NCI-H2227 (cell line): ENCODE measurements around the gene RAI1.

ENCODE experiments used
- DNase-seq: peaks from one replicate; lab custom pipeline; 2025; ENCODE audit not compliant: unreplicated experiment; lab: John Stamatoyannopoulos, UW

RAI1 gene

DNA sequence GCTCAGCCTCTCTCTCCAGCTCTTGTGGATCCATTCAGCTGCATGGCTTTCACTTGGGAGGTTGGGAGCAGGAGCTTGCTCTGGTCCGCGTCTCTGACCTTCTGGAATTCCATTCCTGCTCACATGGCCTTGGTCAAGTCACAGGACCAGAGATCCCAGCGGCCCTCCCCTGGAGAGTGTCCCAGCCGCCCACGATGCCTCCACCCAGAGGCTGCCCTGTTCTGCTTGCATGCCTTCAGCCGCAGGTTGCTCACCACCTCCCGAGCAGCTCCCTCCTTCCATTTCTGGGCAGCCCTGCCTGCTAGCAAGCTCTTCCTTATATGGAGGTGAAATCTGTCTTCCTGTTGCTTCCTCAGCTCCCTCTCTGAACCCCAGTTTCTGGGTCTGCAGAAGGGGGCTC, 32.6 kb downstream of the RAI1 start:
- DNase-seq = no peak

DNA sequence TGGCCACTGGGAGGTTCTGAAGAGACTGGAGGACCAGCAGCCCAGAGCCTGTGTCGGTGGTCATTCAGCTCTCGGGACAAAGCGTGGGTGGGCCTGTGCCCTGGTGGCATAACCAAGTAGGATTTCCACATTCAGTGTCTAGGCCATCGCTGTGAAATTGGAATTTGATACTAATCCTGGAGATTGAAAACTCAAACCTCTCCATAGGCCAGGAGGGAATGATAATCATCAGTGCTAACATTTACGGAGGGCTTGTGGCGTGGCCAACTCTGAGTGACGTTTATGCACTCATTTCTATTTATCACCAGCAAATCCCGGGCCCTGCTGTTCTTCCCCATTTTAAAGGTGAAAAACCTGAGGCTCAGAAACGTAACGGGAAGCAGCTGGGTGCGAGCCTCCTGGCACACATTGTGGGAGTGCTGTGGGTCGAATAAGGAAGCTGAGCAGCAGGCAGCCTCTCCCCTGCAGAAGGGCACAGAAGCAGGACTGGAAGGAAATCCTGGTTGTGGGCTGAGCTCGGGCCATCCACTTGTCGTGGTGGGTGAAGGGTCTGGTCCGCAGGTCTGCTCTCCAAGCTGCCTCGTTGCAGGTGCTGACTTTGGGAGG, 33.1 kb downstream of the RAI1 start:
- DNase-seq = no peak

DNA sequence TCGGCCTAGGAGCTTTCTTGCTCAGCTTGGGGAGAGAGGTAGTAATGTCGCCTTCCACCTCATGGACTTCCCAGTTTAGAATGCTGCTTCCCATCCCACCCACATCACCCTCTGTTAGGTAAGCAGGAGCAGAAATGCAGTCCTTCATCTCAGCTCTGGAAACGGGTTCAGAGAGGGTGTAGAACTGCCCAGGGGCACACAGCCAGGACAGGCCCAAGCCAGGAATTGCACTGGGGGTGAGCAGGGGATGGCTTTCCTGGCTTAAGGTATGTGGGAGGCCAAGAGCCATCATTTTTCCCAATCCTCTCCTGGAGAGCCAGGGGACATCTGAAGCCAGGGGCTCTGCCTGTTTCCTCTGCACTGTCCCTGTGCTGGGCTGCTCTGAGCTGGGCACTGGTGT, 33.6 kb downstream of the RAI1 start:
- no peak for DNase-seq

DNA sequence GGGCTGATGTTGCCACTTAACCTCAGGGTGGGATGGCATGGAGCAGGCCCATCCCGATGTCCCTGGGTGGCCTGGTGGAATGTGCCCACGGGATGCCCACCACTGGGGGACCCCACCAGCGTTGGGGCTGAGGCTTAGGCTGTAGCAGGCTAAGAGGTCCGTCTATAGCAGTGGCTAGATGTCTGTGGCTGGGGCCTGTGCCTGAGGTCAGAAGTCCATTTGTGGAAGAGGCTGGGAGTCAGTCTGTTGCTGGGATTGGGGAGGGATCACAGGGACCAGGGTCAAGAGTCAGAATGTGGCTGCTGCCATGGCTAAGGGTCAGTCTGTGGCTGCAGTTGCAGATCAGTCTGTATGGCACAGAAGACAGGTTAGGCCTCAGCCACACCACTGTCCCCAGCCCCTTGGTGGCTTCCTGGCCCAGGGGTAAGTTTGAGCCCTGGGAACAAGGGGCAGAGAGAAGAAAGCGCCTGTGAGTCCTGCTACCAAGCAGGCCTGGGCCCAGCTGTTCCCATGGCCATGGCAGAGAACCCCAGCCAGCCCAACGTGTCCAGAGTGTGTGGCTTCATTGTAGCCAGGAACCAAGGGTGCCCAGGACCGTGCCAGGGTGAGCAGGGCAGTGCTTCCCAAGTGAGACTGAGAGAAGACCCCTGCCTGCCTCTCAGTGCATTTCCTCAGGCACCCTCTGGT, 35.7 kb downstream of the RAI1 start:
- no peak for DNase-seq

DNA sequence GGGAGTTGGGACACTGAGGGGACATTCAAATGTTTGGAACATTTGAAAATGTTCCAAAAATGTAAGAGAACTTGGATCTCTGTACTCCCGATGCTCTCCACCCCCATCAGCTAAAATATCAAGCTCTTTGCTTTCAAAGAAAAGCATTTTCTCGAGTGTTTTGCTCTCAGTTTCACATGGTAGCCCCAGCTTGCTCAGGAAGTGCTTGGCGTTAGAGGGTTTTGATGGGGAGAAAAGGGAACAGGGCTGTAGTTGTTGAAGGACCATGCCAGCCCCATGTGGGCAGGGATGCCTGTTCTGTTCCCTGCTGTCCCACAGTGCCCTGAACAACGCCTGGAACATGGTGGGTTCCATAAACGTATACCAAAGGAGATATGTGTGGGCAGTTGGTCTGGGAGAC, 37.0 kb downstream of the RAI1 start:
- no peak for DNase-seq

DNA sequence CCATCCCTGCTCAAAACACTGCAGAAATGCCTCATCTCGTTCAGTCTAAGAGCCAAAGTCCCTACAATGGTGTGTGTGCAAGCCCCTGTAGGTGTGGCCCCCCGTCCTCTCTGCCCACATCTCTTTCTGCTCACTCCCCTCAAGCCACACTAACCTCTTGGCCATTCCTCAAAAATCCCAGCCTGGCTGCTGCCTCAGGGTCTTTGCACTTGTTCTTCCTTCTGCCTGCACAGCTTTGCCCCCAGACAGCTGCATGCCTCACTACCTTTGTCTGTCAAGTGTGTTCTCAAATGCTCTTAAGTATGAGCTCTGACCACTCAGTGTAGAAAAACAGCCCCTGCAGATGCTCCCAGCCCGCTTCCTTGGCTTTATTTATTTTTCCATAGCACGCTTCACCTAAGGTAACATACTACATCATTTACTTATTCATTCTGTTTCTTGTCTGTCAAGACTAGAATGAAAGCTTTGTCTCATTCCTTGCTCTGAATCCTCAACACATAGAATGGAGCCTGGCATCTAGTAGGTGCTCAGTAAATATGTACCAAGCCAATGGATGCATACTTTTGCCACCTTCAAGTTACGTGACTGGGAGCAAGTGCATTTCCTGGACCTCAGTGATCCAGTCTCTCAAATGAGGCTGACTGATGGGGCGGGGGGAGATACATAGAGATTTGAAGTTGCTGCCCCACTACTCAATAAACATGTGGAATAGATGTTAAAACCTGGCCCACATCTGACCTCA, 38.1 kb downstream of the RAI1 start:
- no peak for DNase-seq

DNA sequence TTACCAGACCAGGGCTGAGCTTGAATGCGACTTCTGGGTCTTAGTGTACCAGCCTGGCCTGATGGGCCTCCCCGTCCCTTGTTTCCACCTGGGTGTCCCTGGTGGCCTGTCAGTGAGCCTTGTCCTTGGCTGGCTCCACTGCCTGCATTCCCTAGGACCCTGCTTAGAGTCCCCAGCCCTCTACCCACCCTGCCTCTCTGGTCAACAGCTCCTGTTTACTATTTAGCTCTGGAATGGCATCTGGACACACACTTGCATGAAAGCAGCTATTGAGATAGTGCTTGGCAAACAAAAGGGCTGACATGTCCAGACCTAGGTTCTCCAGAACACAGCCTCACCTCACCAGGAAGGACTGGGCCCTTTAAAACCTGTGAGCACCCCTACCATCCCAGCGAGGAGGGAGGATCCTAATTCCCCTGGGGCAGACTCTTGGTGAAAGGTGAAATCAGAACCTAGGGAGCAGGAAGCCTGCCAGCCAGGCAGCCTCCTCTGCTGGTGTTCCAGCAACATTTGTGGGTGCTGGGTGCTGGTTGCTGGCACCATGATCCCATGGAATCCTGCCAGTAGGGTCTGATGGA, 38.8 kb downstream of the RAI1 start:
- no peak for DNase-seq

DNA sequence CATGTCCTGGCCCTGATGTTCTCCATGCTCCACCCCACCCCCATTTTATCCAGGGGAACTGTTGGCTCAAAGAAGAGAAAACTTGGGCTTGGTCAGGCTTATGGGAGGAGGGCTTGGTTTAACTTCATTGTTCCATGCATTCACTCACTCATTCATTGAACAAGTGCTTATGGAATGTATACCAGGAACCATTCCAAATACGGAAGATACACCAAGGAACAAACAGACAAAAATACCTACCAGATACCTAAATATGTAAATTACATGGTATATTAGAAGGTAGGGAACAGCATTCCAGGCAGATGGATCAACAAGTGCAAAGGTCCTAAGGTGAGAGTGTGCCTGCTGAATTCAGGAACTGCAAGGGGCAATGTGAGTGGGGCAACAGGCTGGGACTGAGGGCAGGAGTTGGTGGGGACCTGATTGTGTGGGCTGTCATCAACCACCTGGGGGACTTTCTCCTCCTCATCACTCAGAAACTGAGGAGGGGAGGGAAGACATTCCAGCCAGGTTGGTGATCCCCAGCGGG, 39.9 kb downstream of the RAI1 start:
- DNase-seq = no peak

DNA sequence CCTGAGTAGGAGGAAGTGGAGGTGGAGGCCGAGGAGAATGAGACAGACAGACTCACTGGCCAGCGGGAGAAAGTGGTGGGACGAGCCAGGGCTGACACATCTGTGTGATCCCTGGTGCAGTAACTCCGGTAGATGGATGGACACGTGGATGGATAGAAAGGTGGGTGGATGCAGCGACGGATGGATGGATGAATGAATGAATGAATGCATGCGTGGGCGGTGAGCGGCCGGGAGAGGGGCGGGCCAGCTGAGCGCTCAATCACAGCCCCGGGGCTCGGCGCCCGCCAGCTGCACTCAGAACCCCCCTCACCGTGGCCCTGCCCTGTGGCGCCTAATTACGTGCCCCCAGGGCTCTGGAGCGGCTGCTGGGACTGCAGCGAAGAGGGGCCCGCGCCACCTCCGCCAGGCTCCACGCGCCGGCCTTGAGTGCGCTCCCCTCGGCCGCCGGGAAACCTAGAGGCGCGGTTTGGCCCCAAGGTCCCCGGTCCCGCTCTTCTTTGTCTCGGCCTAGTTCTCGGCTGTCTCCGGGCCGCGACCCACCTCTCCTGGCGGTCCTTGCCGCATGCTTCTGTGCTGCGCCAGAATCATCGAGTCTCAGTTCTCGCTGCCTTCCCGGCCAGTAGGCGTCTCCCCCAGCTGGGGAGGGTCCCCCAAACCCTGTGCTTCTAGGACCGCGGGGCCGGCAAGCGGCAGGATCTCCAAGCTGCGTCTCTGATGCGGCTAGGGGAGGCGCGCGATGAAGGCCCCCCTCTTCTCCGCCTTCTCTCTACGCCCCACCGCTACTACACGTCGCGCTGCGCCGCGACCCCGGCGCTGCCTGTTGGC, 41.0 kb downstream of the RAI1 start:
- DNase-seq = no peak

DNA sequence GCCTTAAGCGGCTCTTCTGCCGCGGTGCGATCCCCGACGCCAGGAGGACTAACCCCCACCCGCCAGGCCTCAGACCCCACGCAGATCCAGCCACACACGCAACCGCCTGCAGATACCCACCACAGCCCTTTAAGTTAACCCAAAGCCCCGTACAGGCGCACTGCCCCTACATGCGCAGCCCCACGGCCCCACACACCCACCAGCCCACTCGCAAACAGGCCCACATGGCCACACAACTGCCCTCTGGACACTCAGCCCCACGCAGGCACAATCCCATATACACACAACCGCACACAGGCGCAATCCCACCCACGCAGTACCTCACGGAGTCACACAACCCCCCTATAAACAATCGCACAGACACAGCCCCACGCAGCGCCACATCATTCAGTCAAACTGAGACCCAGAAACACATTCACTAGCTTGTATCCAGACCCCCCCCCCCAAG, 41.7 kb downstream of the RAI1 start:
- DNase-seq = no peak

DNA sequence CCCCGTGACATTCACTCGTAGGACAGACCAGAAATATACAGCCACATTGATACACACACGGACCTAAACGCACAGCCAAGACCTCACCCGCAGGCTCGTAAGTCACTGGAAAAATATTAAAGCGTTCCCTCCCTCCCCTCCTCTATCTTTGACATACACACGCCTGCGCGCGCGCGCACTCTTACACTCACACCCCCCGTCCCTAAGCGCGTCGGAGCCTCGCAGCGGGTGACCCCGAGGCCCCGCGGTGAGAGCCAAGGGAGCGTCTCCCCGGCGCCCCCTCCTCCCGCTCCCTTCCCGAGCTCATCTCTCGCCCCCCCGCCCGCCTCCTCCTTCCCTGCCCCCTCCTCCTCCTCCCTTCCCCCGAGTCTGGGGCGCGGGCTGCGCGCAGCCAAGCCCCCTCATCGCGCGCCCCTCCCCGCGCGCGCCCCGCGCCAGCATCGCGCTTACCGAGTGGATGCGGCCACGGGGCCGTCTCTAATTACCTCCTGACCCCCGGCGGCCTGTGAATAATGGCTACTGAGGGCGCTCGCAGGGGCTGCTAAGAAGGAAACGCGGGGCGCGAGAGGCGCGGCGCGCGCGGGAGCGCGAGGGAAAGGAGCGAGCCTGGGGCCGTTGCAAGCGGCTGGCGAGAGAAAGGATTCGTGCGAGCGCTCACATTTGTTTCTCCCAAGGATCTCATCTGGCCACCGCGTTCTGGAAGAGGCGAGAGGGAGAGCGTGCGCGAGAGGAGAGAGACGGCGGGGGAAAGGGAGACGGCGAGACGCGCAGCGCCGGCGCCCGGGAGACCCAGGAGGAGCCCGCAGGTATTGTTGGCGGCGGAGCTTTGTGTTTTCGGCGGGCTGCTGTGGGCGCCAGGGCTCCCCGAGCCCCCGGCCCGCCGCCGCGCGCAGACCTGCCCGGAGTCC, 42.4 kb downstream of the RAI1 start:
- DNase-seq = peak; percentile 79

DNA sequence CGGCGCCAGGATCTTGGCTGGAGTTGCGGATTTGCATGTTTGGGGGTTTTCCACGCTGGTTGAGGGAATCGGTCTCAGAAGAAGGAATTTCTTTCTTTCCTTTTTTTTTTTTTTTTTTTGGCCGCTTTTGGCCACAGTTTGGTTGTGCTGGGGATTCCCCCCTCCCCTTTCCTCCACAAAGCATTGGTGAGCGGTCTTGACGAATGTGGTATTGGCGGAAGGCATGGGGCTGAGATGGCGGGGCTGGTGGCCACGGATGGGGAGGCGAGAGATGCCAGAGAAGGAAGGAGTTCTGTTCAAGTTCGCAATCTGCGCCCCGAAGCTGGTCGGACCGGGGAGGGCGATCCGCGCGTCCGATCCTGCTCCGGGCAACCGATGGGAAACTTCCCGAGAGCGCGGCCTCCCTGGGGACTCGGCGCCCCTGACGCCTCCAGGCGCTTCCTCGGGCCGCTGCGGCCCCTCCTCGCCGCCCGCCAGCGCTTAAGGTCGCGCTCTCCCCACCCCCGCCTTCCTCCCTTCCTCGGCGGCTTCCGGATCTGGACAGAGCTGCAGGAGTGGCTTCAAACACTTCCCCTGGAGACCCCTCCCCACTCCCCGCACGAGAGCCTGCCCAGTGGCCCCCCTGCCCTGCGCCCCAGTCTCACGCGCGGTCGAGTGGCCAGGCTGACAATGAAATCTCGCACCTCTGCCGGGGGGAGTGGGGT, 43.2 kb downstream of the RAI1 start:
- DNase-seq = peak; percentile 15

DNA sequence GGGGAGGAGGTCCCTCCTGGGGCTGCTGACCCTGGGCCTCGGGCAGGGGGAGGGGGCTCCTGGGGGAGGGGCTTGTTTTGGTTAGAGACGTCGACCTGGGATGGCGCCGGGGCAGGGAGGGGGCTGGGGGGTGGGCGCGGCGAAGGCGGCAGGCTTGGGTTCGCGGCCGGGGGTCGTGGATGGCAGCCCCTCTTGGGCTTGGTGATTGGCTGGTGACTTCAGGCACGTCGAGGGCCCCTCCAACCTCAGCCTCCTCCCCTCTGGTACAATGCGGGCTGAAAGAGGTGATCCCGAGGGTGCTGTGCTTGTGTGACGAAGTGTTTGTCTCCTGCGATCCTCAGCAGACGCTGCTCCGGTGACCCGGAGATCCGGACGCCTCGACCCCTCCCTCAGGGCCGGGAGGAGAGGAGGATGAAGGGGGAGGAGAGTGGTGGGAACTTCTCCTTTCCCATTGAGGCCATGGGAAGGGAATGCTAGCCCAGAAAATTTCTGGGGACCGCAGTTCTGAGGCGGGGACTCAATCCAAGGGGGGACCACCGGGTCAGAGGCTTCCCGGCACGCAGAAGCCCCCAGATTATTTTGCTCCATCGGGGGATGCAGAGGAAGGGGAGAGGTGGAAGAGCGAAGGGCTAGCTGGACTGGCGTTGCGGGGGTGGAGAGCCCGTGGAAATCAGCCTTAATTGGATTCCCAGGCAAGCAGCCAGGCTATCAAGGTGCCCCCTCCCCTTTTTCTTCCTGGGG, 43.9 kb downstream of the RAI1 start:
- DNase-seq = no peak

DNA sequence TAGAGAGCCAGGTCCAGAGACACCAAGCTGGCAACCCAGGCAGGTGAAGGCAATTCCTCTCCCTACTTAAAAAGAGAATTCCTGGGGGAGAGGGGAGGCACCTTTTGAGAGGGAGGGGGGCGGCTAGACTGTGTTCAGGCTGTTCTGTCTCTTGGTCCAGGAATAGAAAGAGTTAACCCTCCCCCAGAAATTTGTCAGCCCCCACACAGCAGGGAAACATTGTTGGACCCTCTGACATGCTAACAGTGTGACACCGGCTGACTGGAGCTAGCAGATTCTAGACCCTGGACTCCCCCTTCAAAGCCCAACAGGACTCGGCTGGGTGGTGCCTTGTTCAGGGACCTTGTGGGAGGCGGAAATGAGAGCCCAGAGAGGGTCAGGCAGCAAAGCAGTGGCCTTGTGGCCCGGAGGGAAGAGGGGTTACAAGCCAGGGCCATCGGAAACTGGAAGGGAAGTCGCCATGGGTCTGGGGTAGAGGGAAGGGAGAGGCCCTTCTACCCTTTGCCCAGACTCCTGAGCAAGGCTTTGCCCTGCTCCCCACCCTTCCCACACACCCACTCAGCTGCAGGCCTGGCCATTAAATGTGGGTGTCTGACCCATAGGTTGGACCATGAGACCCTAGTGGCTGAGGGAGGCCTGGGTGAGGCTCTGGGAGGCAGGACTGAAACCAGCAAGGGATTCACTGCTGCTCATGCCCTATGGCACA, 44.6 kb downstream of the RAI1 start:
- no peak for DNase-seq

DNA sequence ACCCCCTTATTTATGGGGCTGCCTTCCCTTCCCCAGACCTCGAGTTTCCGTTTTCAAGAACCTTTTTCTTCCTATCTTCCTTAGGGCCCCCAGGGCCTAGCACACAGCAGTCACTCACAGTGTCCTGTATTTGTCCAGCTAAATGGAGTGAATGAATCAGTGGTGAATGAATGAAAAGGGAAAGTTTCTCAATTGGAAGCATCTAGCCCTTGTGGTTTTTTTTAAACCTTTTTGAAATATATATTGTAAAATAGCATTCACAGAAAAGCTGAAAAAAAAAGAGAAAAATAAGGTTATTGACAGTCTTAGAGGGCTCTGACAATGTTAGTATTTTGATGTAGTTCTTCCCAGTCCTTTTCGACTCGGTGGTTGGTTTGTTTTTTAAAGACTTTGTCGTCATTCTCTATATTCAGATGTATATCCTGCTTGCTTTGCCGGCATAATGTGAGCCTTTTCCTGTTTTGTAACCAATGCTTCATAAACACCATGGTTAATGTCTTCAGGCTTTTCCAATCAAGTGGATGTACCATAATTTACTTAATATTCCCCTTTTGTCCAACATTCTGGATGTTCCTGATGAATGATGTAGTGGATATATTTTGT, 45.3 kb downstream of the RAI1 start:
- no peak for DNase-seq

DNA sequence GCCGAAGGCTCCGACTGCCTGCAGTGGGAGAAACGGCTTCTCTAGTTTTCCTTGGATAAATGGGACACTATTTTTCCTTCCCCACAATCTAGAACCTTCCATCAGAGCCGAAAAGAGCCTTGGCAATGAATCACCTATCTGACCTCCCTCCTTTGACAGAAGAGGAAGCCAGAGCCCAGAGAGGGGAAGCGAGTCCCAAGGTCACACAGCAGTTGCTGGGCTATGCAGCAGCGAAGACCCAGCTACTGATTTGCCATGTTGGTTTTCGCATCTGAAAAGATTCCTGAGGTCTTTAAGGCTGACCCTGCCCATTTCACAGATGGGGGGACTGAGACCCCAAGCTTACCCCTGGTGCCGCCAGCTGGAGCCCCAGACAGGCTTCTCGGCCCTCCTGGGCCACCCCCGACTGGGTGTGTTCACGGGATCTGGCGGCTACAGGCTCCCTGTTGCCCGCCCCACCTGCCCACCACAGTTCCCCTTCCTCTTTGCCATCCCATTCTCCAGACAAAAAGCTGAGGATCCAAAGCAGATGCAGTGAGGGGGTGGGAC, 45.9 kb downstream of the RAI1 start:
- no peak for DNase-seq

DNA sequence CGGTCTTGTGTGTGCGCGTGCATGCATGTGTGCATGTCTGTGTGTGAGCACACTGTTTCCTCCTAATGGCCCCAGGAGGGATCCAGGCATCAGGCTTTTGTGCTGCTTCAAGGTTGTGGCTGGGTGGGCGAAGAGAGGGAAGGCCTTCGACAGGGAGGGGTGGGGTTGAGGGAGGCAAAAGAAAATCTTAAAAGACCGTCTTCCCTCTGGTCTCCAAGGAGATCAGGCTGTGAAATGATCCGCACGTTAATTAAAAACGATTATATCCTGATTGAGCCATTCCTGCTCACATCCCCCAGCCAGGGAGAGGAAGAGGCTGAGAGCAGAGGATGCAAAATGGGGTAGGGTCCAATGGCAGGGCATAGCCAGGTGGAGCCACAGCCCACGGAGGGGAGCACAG, 46.9 kb downstream of the RAI1 start:
- no peak for DNase-seq
